Esophagus (tissue), 2 donors: ENCODE results near the gene JADE1. TPM values are rescaled to one million over a fixed set of nuclear protein-coding genes. Genes with fewer than 3 reads are reported as not detected.

ENCODE experiments used
- H3K27ac ChIP-seq, 2 donors: one replicate each; pipeline ENCODE4 v1.5.1; 2013; ENCODE audit warnings: low read depth in 2 of 2, mild to moderate bottlenecking in 2 of 2, inconsistent platforms in 1 of 2, low read length in 1 of 2, moderate library complexity in 1 of 2
- H3K27me3 ChIP-seq, 2 donors: one replicate each; pipeline ENCODE4 v1.6.1; 2013; ENCODE audit warnings: low read length in 2 of 2, control low read depth in 1 of 2, mild to moderate bottlenecking in 1 of 2; ENCODE audit not compliant: insufficient read depth in 2 of 2, control insufficient read depth in 1 of 2
- H3K36me3 ChIP-seq, 2 donors: one replicate each; pipeline ENCODE4 v1.6.1; 2013; ENCODE audit warnings: low read length in 1 of 2; ENCODE audit not compliant: control insufficient read depth in 2 of 2, insufficient read depth in 2 of 2
- H3K4me1 ChIP-seq, 2 donors: one replicate each; pipeline ENCODE4 v1.6.1; 2013; ENCODE audit warnings: low read length in 1 of 2; ENCODE audit not compliant: control insufficient read depth in 2 of 2, insufficient read depth in 2 of 2
- H3K4me3 ChIP-seq, 2 donors: one replicate each; pipeline ENCODE4 v1.5.1; 2013; ENCODE audit warnings: low read length in 2 of 2, mild to moderate bottlenecking in 2 of 2, low read depth in 1 of 2, moderate library complexity in 1 of 2
- H3K9me3 ChIP-seq, 2 donors: one replicate each; pipeline ENCODE4 v1.6.1; 2013; ENCODE audit warnings: mild to moderate bottlenecking in 2 of 2, low read depth in 1 of 2, low read length in 1 of 2, moderate library complexity in 1 of 2; ENCODE audit not compliant: control insufficient read depth in 2 of 2, insufficient read depth in 1 of 2
- WGBS, 2 donors: extraction: QIAGEN DNeasy Blood & Tissue Kit; methylation state at CpG; one replicate each; pipeline ENCODE4 v1.1.7; 2013; 5-methylcytosine and 5-hydroxymethylcytosine counted together
- polyA plus RNA-seq, 2 donors: library from polyadenylated mRNA; stranded (reverse); fragments of 200-250 nt; gene quantifications; one replicate each; pipeline ENCODE4 v1.2.3, GENCODE V29; 2013
- donor health status: healthy with polysubstance abuse.
- donor health status: Bipolar disorder and iron deficiency.

Gene JADE1
- polyA plus RNA-seq, 2 donors, result 4.3 to 6.3 TPM

DNA sequence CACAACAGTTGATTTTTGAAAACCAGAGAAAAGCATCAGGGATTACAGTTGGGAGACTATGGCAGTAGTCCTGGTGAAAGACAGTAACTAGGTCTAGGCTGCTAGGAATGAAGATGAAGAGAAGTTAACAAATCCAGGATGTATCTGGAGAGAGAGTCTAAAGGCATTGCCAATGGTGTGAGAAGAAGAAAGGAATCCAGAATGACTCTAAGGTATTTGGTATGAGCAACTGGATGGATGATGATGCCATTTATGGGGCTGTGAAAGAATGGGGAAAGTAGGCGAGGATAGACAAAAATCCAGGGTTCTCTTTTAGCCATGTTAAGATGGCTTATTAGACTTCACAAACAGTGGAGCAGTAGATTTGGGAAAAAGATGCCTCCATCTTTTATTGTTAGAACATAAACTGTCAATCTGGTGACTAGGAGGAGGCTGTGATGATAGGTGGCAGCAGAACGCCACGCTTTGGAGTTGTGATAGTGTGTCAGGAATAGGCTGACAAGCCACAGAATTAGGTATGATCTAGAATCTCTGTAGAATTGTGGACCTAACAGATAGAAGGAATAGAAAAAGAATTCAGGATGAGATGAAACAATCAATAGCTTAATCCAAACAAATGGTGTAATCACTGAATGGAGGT, 27.3 kb upstream of the JADE1 start:
- WGBS, 2 donors, result 78 to 79% methylated on average over 3 of the region's 3 CpGs
- Histone ChIP-seq H3K27ac (no peak overlapping the region), H3K4me3 (no peak overlapping the region), H3K36me3 (no peaks in the 10 kb centered on the region), H3K9me3 (no peaks in the 10 kb centered on the region), H3K27me3 (no peaks in the 10 kb centered on the region), H3K4me1 (no peaks in the 10 kb centered on the region)

DNA sequence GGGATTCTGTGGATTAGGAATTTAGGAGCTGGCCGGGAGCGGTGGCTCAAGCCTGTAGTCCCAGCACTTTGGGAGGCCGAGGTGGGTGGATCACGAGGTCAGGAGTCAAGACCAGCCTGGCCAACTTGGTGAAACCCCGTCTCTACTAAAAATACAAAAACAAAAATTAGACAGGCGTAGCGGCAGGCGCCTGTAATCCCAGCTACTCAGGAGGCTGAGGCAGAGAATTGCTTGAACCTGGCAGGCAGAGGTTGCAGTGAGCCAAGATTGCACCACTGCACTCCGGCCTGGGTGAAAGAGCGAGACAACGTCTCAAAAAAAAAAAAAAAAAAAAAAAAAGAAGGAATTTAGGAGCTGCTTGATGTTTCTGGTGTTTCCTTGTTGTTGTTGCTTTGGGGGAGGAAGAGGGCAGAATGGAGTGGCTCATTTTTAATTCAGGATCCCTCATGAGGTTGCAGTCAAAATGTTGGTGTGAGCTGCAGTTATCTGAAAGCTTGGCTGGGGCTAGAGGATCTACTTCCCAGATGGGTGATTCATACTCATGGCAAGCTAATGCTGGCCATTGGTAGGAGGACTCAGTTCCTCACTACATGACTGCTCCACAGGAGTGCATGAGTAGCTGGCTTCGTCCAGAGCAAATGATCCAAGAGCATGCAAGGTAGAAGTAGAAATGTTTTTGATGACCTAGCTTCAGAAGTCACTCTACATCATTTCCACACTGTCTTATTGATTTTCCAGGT, 26.5 kb upstream of the JADE1 start:
- Histone ChIP-seq H3K27ac (no peak overlapping the region), H3K4me3 (no peak overlapping the region), H3K4me1 (no peaks in the 10 kb centered on the region), H3K9me3 (no peaks in the 10 kb centered on the region), H3K36me3 (no peaks in the 10 kb centered on the region), H3K27me3 (no peaks in the 10 kb centered on the region)
- WGBS, 2 donors, result 78 to 87% methylated on average over 11 to 12 of the region's 12 CpGs

- H3K27me3 ChIP-seq, result no peaks in the 10 kb centered on the region
- 83 to 86% methylated on average over 18 of the region's 18 CpGs for whole genome bisulfite sequencing, 2 donors
- no peaks in the 10 kb centered on the region for H3K36me3 ChIP-seq
- H3K4me3 ChIP-seq, result no peak overlapping the region
- no peaks in the 10 kb centered on the region for H3K4me1 ChIP-seq
- no peaks in the 10 kb centered on the region for H3K9me3 ChIP-seq
- no peak overlapping the region for H3K27ac ChIP-seq
These were observed 21.8 kb upstream of the JADE1 start for GRCh38 chr4:128787509-128788311.

DNA sequence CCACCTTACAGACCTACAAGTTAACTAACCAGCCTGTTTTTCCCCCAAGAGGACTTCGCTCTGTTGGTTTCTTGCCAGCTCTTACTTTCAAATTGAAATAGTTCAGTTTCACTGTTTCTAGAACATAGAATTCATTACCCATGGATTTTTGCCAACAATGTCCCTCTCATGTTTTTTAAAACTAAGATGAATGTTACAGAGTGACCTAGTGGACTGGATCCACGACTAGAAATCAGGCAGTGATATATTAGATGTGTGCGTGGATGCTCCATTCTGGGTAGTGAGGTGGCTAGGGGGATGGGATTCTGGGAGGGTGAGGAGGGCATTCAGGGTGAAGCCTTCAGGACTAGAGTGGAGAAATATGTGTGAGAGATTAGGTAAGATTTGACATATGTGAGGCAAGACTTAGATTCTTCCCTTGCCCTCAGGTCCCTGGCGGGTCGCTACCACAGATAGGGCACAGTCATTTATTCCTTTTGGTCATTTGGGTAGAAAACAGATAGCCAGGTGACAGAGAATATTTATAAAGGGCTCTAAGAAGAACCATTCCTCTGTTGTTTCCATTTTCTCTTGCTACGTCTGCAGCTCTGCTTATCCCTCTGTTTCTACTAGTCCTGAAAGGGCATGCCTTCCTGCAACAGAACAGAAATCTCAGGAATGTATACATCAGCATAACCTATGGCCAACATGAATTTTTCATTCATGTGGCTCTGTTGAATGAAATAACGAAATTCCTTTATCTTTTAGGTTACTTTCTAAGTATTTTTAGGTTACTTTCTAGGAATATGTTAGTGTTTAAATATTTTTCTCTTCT, 15.4 kb upstream of the JADE1 start:
- Histone ChIP-seq H3K36me3 (no peaks in the 10 kb centered on the region), H3K9me3 (no peaks in the 10 kb centered on the region), H3K27ac (no peak overlapping the region), H3K4me3 (no peak overlapping the region), H3K27me3 (no peaks in the 10 kb centered on the region), H3K4me1 (no peaks in the 10 kb centered on the region)
- WGBS, 2 donors, result 73 to 76% methylated on average over 7 of the region's 7 CpGs

- Histone ChIP-seq H3K36me3 (no peaks in the 10 kb centered on the region), H3K9me3 (no peaks in the 10 kb centered on the region), H3K27ac (no peak overlapping the region), H3K4me3 (no peak overlapping the region), H3K4me1 (no peaks in the 10 kb centered on the region), H3K27me3 (no peaks in the 10 kb centered on the region)
- WGBS, 2 donors, result 70 to 76% methylated on average over 3 of the region's 3 CpGs
These were observed 12.6 kb upstream of the JADE1 start for GRCh38 chr4:128796934-128797333.

- Histone ChIP-seq H3K36me3 (no peaks in the 10 kb centered on the region), H3K4me1 (no peaks in the 10 kb centered on the region), H3K27ac (no peak overlapping the region), H3K27me3 (no peaks in the 10 kb centered on the region), H3K4me3 (no peak overlapping the region), H3K9me3 (no peaks in the 10 kb centered on the region)
- WGBS, 2 donors, result 83 to 86% methylated on average over 2 of the region's 2 CpGs
These were observed 9.2 kb upstream of the JADE1 start for GRCh38 chr4:128800284-128800683.

GRCh38 chr4:128800701-128801284, 8.7 kb upstream of the JADE1 start:
- WGBS, 2 donors, result 88 to 93% methylated on average over 3 of the region's 3 CpGs
- no peak overlapping the region for H3K27ac ChIP-seq

GRCh38 chr4:128802680-128803628, 6.5 kb upstream of the JADE1 start:
- no peaks in the 10 kb centered on the region for H3K4me1 ChIP-seq
- no peaks in the 10 kb centered on the region for H3K9me3 ChIP-seq
- 83 to 85% methylated on average over 9 of the region's 9 CpGs for WGBS, 2 donors
- H3K4me3 ChIP-seq, result no peak overlapping the region
- no peaks in the 10 kb centered on the region for H3K27me3 ChIP-seq
- H3K27ac ChIP-seq, result no peak overlapping the region
- H3K36me3 ChIP-seq, result no peaks in the 10 kb centered on the region

More at GRCh38 chr4:128800701-128801284, 8.7 kb upstream of the JADE1 start:
- Histone ChIP-seq H3K4me1 (no peaks in the 10 kb centered on the region), H3K27me3 (no peaks in the 10 kb centered on the region), H3K36me3 (no peaks in the 10 kb centered on the region), H3K9me3 (no peaks in the 10 kb centered on the region), H3K4me3 (no peak overlapping the region)
